ENCODE results near the gene TRIM32. TPM values are rescaled to one million over a fixed set of nuclear protein-coding genes. Genes with fewer than 3 reads are reported as not detected.

Gene TRIM32
- total and polyA plus RNA-seq, 7 donors, result 2.8 to 16.1 (median 11.9) TPM

DNA sequence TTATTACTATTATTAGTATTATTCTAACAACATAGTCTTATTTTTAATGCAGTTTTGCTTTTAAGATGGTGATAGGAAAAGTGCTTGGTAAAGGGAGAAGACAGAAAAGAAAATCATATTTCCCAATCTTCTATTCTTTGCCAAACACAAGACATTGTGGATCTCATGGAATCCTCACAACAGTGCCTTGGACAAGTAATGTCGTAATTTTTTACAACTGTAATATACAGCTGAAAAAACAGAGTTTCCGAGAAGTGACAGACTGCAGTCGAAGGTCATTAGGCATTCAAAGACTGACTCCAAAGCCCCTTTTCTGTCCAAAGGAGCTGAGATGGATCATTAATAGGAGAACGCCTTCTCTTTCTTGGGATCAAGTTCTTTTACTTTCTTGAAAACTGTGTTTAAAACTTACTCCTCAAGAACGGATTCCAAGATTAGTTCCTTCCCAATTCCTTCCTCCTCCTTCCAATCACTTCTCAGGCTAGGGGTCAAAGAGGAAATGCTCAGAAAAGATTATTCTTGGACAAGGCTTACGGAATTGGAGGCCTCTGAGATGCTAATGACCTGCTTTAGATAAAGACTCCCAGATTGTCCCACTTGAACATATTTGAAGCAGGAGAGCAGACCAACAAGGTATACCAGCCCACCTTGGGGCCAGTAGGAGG is 24.3 kb upstream of the TRIM32 start:
- intact Hi-C loops (cut with DNase I), result no loop called here
- Histone ChIP-seq H3K27ac (peak overlapping the region in 3 of 4 donors; percentile 15 to 47 (median 26)), H3K36me3 (no peaks in the 10 kb centered on the region), H3K27me3 (no peaks in the 10 kb centered on the region), H3K4me1 (no peaks in the 10 kb centered on the region), H3K4me3 (no peak overlapping the region), H3K9me3 (no peaks in the 10 kb centered on the region)
- TF ChIP-seq POLR2A (IDR thresholded peaks at IDR 0.05) (no peak), POLR2AphosphoS5 (IDR thresholded peaks at IDR 0.05) (peak in 2 of 4 donors; percentile 8 to 17)
- DNase-seq, result no peak
- 36 to 71% methylated on average over 6 of the region's 6 CpGs for WGBS, 2 donors

DNA sequence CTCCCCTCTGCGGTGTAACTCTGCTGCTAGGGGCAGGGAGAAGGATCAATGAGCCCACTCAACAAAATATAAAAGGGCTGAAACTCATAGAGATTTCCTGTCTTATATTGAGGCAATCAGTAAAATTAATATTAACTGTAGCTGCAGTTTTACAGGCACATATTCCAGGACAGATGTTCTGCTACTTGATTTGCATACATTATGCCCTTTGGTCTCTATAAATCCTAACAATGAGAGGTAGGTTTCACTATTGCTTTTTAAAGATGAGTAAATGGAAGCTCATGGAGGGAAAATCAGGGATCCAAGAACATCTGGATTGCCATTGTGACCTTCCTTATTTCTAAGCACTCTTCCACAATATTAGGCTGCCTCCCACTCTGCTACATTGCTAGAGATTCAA is 23.5 kb upstream of the TRIM32 start:
- no peak for DNase-seq
- no peak overlapping the region for H3K4me3 ChIP-seq
- H3K9me3 ChIP-seq, result no peaks in the 10 kb centered on the region
- 93 to 94% methylated on average over 1 of the region's 1 CpG for WGBS, 2 donors
- H3K4me1 ChIP-seq, result no peaks in the 10 kb centered on the region
- intact Hi-C loops (cut with DNase I), result no loop called here
- H3K36me3 ChIP-seq, result no peaks in the 10 kb centered on the region
- no peaks in the 10 kb centered on the region for H3K27me3 ChIP-seq
- peak overlapping the region in 2 of 4 donors; percentile 15 to 47 for H3K27ac ChIP-seq
- TF ChIP-seq POLR2AphosphoS5 (IDR thresholded peaks at IDR 0.05), result no peak
- TF ChIP-seq, protein P1, sequence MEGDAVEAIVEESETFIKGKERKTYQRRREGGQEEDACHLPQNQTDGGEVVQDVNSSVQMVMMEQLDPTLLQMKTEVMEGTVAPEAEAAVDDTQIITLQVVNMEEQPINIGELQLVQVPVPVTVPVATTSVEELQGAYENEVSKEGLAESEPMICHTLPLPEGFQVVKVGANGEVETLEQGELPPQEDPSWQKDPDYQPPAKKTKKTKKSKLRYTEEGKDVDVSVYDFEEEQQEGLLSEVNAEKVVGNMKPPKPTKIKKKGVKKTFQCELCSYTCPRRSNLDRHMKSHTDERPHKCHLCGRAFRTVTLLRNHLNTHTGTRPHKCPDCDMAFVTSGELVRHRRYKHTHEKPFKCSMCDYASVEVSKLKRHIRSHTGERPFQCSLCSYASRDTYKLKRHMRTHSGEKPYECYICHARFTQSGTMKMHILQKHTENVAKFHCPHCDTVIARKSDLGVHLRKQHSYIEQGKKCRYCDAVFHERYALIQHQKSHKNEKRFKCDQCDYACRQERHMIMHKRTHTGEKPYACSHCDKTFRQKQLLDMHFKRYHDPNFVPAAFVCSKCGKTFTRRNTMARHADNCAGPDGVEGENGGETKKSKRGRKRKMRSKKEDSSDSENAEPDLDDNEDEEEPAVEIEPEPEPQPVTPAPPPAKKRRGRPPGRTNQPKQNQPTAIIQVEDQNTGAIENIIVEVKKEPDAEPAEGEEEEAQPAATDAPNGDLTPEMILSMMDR (IDR thresholded peaks at IDR 0.05), result no peak
- no peak for TF ChIP-seq POLR2A (IDR thresholded peaks at IDR 0.05)
- TF ChIP-seq EP300 (IDR thresholded peaks at IDR 0.05), result no peak

DNA sequence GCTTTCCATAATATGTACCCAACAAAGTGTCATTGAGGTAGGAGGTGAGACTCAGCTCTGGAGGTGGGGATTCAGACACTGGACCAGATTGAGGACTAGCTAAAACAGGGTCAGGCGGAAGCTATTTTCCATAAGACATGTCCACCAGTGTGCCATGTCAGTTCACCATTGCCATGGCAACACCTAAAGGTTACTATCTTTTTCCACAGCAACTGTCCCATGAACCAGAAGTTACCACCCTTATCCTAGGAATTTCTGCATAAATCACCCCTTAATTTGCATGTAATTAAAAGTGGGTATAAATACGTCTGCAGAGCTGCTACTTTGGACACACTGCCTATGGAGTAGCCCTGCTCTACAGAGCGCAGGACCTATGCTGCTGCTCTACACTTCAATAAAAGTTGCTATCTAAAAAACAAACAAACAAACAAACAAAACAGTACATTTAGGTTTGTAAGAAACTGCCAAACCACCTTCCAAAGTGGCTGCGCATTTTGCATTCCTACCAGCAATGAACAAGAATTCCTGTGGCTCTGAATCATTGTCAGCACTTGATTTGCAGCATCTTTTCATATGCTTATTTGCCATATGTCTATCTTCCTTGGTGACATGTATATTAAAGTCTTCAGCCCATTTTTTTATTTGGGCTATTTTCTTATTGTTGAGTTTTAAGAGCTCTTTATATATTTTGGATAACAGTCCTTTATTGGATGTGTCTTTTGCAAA is 18.0 kb upstream of the TRIM32 start:
- 96 to 97% methylated on average over 4 of the region's 4 CpGs for WGBS, 2 donors
- Histone ChIP-seq H3K9me3 (peaks cover 0 to 5% (median 0%) of the 10 kb centered on the region in 4 donors), H3K27me3 (no peaks in the 10 kb centered on the region), H3K36me3 (no peaks in the 10 kb centered on the region), H3K4me3 (no peak overlapping the region), H3K4me1 (no peaks in the 10 kb centered on the region), H3K27ac (no peak overlapping the region)
- TF ChIP-seq POLR2A (IDR thresholded peaks at IDR 0.05), result no peak
- TF ChIP-seq EP300 (IDR thresholded peaks at IDR 0.05), result no peak
- TF ChIP-seq POLR2AphosphoS5 (IDR thresholded peaks at IDR 0.05), result no peak
- TF ChIP-seq, protein P1 (IDR thresholded peaks at IDR 0.05), result no peak
- intact Hi-C loops (cut with DNase I), result no loop called here
- no peak for DNase-seq

DNA sequence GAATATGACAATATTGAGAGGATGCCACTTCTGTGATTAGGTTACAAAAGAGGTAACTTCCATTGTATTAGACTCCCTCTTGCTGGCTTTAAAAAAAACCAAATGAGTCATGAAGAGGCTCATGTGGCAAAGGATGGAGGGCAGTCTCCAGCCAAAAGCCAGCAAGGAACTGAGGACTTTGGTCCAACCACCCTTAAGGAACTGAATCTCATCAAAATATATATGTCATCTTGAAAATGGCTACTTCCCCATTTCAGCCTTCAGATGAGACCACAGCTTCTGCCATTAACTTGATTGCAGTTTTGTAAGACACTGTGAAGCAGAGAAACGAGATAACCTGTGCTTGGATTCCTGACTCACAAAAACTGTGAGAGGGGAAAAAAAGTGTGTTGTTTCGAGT is 15.5 kb upstream of the TRIM32 start:
- 79 to 86% methylated on average over 2 of the region's 2 CpGs for WGBS, 2 donors

DNA sequence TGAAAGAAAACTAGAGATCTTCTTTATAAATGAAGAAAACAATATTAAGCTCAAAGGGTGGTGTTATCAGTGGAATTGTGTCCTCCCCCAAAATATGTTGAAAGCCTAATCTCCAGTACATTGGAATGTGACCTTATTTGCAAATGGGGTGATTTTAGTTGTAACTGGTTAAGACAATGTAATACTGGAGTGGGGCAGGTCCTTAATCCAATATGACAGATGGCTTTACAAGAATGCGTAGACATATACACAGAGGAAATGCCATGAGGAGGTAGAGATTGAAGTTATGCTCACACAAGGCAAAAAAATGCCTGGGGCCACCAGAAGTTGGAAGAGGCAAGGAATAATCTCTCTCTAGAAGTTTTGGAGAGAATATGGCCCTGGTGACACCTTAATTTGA is 13.7 kb upstream of the TRIM32 start:
- Histone ChIP-seq H3K27me3 (no peaks in the 10 kb centered on the region), H3K9me3 (peaks cover 0 to 5% (median 0%) of the 10 kb centered on the region in 4 donors), H3K4me1 (no peaks in the 10 kb centered on the region), H3K4me3 (no peak overlapping the region), H3K27ac (no peak overlapping the region), H3K36me3 (no peaks in the 10 kb centered on the region)
- no peak for TF ChIP-seq POLR2AphosphoS5 (IDR thresholded peaks at IDR 0.05)
- TF ChIP-seq POLR2A (IDR thresholded peaks at IDR 0.05), result no peak
- TF ChIP-seq EP300 (IDR thresholded peaks at IDR 0.05), result no peak
- TF ChIP-seq, protein P1 (IDR thresholded peaks at IDR 0.05), result no peak
- intact Hi-C loops (cut with DNase I), result no loop called here
- 70 to 100% methylated on average over 1 of the region's 1 CpG for WGBS, 2 donors
- DNase-seq, result no peak

More for the DNA sequence above, 15.5 kb upstream of the TRIM32 start:
- peaks cover 0 to 5% (median 0%) of the 10 kb centered on the region in 4 donors for H3K9me3 ChIP-seq
- no peak overlapping the region for H3K27ac ChIP-seq
- no peaks in the 10 kb centered on the region for H3K36me3 ChIP-seq
- no peak overlapping the region for H3K4me3 ChIP-seq
- H3K4me1 ChIP-seq, result no peaks in the 10 kb centered on the region
- intact Hi-C loops (cut with DNase I), result no loop called here
- no peak for DNase-seq
- no peak for TF ChIP-seq POLR2A (IDR thresholded peaks at IDR 0.05)
- TF ChIP-seq POLR2AphosphoS5 (IDR thresholded peaks at IDR 0.05), result no peak
- TF ChIP-seq, protein P1 (IDR thresholded peaks at IDR 0.05), result no peak
- no peak for TF ChIP-seq EP300 (IDR thresholded peaks at IDR 0.05)
- no peaks in the 10 kb centered on the region for H3K27me3 ChIP-seq

Measured in sigmoid colon (tissue), 7 donors.